BE2C (cell line): Measurements from ENCODE around the gene CCDC141.

ENCODE experiments used
- DNase-seq: peaks from one replicate; pipeline ENCODE4 v3.0.0-alpha.2; 2020
- H3K27me3 ChIP-seq: fragments of 250-450 bp; sonication (Bioruptor Pico); 2 replicates; pipeline ENCODE4 v1.5.1; 2020; ENCODE audit warnings: mild to moderate bottlenecking
- H3K36me3 ChIP-seq: fragments of 250-450 bp; sonication (Bioruptor Pico); 2 replicates; pipeline ENCODE4 v1.5.1; 2020; ENCODE audit warnings: mild to moderate bottlenecking
- H3K4me1 ChIP-seq: fragments of 250-450 bp; sonication (Bioruptor Pico); 2 replicates; pipeline ENCODE4 v1.5.1; 2020
- H3K4me3 ChIP-seq: 2 replicates; pipeline ENCODE4 v1.5.1; 2011; ENCODE audit warnings: low read depth, low read length
- H3K9me3 ChIP-seq: fragments of 250-450 bp; sonication (Bioruptor Pico); 2 replicates; pipeline ENCODE4 v1.5.1; 2020
- TF ChIP-seq, protein P1 (sequence below): IDR thresholded peaks from 2 replicates; pipeline ENCODE4 v1.5.1; 2012; ENCODE audit warnings: mild to moderate bottlenecking, low read depth, low read length

The CCDC141 gene

GRCh38 chr2:178863130-178863855 lies 186.6 kb downstream of the CCDC141 start:
- Histone ChIP-seq H3K4me1 (no peaks in the 10 kb centered on the region), H3K27me3 (no peaks in the 10 kb centered on the region), H3K4me3 (no peak overlapping the region), H3K36me3 (no peaks in the 10 kb centered on the region), H3K9me3 (no peaks in the 10 kb centered on the region)
- DNase-seq: no peak
- TF ChIP-seq, protein P1, sequence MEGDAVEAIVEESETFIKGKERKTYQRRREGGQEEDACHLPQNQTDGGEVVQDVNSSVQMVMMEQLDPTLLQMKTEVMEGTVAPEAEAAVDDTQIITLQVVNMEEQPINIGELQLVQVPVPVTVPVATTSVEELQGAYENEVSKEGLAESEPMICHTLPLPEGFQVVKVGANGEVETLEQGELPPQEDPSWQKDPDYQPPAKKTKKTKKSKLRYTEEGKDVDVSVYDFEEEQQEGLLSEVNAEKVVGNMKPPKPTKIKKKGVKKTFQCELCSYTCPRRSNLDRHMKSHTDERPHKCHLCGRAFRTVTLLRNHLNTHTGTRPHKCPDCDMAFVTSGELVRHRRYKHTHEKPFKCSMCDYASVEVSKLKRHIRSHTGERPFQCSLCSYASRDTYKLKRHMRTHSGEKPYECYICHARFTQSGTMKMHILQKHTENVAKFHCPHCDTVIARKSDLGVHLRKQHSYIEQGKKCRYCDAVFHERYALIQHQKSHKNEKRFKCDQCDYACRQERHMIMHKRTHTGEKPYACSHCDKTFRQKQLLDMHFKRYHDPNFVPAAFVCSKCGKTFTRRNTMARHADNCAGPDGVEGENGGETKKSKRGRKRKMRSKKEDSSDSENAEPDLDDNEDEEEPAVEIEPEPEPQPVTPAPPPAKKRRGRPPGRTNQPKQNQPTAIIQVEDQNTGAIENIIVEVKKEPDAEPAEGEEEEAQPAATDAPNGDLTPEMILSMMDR: no peak

DNA sequence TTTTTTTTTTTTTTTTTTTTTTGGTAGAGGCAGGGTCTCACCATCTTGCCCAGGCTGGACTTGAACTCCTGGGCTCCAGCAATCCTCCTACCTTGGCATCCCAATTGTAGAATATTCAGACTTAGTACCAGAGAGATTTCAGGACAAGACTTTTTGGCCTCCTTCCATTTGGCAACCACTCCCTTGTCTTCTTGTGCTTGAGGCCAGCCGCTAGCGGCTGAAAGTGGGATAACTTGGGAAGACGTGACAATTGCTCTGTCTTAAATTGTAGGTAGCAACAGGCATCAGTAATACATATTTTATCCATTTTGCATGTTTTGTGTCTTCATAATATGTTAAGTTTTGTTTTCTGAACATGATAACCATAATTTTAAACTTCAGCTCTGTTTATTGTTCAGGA lies 189.4 kb downstream of the CCDC141 start:
- DNase-seq: no peak
- no peaks in the 10 kb centered on the region for H3K4me1 ChIP-seq
- H3K36me3 ChIP-seq: no peaks in the 10 kb centered on the region
- H3K4me3 ChIP-seq: no peak overlapping the region
- H3K9me3 ChIP-seq: no peaks in the 10 kb centered on the region
- no peaks in the 10 kb centered on the region for H3K27me3 ChIP-seq
- TF ChIP-seq, protein P1: no peak

DNA sequence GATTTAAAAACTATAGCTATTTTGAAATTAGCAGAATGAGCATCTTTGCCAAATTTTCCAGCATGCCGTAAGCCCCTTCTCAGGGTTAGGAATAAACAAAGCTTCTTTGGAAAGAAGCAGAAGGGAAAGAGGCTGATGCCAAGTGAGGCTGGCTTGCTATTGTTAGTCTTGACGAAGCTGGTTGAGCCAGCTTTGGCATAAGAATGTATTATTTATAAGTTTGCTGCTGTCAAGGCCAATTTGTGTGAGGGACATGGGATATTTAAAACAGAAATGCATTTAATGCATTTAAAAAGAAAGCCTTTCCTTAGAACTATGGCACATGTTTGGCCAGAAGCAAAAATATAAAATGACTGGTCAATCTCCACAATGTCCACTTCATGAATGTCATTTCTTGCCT lies 190.2 kb downstream of the CCDC141 start:
- no peak overlapping the region for H3K4me3 ChIP-seq
- H3K9me3 ChIP-seq: no peaks in the 10 kb centered on the region
- TF ChIP-seq, protein P1: no peak
- no peaks in the 10 kb centered on the region for H3K36me3 ChIP-seq
- H3K27me3 ChIP-seq: no peaks in the 10 kb centered on the region
- DNase-seq: no peak
- no peaks in the 10 kb centered on the region for H3K4me1 ChIP-seq

DNA sequence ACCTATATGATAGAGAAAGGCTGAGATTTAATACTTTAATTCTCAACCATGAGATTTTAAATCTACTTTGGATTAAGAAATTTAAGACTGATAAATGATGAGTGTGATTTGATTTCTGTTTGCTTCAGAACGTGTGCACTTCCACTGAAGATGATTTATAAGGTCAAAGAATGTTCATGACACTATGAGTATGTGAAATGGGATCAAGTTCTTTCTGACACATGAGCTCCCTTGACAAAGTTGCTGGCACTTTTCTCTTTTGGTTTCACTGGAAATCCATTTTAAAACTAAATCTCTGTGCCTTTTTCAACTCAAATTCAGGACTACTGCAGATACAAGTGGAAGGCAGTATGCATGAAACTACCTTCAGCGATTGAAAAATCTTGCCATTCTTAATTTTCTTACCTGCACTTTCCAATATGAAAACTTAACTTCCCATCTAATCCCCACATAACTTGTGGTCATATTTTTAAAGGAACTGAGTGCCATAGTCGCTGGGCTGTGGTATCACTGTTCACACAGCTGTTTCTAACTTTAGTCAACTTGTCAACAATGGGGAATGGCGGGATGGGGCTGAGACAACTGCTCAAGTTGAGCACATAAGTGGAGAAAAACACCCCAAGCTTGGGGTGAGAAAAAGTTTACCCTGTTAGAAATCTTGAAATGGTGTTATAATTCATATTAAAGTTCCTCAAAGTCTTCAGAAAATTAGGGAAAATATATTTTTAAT lies 190.9 kb downstream of the CCDC141 start:
- H3K27me3 ChIP-seq: no peaks in the 10 kb centered on the region
- no peak overlapping the region for H3K4me3 ChIP-seq
- H3K36me3 ChIP-seq: no peaks in the 10 kb centered on the region
- TF ChIP-seq, protein P1: no peak
- DNase-seq: no peak
- H3K9me3 ChIP-seq: no peaks in the 10 kb centered on the region
- no peaks in the 10 kb centered on the region for H3K4me1 ChIP-seq

DNA sequence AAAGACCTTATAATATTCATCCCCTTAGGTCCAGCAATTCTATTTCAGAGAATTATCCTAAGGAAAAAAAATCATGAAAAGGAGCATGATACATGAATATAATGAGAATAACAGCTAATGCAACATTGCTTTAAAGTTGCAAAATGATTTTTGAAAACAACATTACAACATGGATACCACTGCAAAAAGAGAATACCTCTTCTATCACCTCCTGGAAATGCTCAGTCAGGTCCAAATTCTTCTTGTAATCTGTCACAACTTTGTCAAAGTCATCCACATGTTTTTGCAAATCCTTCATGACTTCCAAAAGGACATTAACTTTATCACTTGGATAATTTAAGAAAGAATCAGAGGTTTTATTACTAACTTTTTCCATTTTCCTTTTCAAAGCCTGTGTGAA lies 194.8 kb downstream of the CCDC141 start:
- Histone ChIP-seq H3K9me3 (no peaks in the 10 kb centered on the region), H3K27me3 (no peaks in the 10 kb centered on the region), H3K4me1 (no peaks in the 10 kb centered on the region), H3K36me3 (no peaks in the 10 kb centered on the region), H3K4me3 (no peak overlapping the region)
- no peak for DNase-seq
- TF ChIP-seq, protein P1: no peak

- Histone ChIP-seq H3K4me1 (no peaks in the 10 kb centered on the region), H3K36me3 (no peaks in the 10 kb centered on the region), H3K4me3 (no peak overlapping the region), H3K27me3 (no peaks in the 10 kb centered on the region), H3K9me3 (no peaks in the 10 kb centered on the region)
- no peak for DNase-seq
- TF ChIP-seq, protein P1: no peak
Measured at GRCh38 chr2:178848335-178848734, 201.6 kb downstream of the CCDC141 start.
